ENCODE data around the gene NAALADL2. TPM values are rescaled to one million over a fixed set of nuclear protein-coding genes. Genes with fewer than 3 reads are reported as not detected.

The NAALADL2 gene
- total RNA-seq, 1 experiment from 2014 or later, result 2.7 TPM

DNA sequence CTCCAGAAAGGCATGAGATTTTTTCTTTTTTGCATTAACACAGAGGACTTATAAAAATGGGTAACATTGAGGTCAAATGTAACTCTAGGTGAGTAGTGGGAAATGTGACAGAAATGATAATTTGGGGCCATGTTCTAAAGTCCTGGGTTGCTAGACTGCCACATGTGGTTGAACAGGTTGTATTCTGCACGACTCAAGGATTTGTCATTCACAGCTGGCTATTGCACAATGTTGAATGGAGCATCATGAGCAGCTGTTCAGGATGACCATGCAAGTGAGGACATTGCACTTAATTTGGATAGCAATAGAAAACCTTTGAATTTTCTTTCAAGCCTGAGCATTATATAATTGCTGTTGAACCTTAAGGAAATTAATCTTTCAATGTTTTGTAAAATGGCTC lies 396.6 kb downstream of the NAALADL2 start:
- CTCF ChIA-PET, result no interaction called here
- Histone ChIP-seq H3K9me3 (ENCODE audit: control insufficient read depth, insufficient read depth, low read depth, low read length) (no peaks in the 10 kb centered on the region), H3K4me1 (ENCODE audit: control insufficient read depth, insufficient read depth, low read length) (no peaks in the 10 kb centered on the region), H3K27me3 (ENCODE audit: control insufficient read depth, insufficient read depth, low read length) (no peaks in the 10 kb centered on the region), H3K36me3 (ENCODE audit: control insufficient read depth, insufficient read depth, low read length) (no peaks in the 10 kb centered on the region), H3K27ac (ENCODE audit: low read length) (no peak overlapping the region), H3K4me3 (ENCODE audit: low read depth in 2 of 2, low read length in 2 of 2) (no peak overlapping the region)
- BruUV-seq (replicated peaks), result no TSS peak
- TF ChIP-seq POLR2AphosphoS5 (IDR thresholded peaks at IDR 0.05; ENCODE audit: low read depth, low read length) (no peak), SIN3A (IDR thresholded peaks at IDR 0.05; ENCODE audit: borderline replicate concordance, insufficient read depth, low read depth, low read length) (no peak)
- TF ChIP-seq, protein P1, sequence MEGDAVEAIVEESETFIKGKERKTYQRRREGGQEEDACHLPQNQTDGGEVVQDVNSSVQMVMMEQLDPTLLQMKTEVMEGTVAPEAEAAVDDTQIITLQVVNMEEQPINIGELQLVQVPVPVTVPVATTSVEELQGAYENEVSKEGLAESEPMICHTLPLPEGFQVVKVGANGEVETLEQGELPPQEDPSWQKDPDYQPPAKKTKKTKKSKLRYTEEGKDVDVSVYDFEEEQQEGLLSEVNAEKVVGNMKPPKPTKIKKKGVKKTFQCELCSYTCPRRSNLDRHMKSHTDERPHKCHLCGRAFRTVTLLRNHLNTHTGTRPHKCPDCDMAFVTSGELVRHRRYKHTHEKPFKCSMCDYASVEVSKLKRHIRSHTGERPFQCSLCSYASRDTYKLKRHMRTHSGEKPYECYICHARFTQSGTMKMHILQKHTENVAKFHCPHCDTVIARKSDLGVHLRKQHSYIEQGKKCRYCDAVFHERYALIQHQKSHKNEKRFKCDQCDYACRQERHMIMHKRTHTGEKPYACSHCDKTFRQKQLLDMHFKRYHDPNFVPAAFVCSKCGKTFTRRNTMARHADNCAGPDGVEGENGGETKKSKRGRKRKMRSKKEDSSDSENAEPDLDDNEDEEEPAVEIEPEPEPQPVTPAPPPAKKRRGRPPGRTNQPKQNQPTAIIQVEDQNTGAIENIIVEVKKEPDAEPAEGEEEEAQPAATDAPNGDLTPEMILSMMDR (IDR thresholded peaks at IDR 0.05), result no peak; the same call in 1 of the 2 replicates
- TF ChIP-seq, protein P2, sequence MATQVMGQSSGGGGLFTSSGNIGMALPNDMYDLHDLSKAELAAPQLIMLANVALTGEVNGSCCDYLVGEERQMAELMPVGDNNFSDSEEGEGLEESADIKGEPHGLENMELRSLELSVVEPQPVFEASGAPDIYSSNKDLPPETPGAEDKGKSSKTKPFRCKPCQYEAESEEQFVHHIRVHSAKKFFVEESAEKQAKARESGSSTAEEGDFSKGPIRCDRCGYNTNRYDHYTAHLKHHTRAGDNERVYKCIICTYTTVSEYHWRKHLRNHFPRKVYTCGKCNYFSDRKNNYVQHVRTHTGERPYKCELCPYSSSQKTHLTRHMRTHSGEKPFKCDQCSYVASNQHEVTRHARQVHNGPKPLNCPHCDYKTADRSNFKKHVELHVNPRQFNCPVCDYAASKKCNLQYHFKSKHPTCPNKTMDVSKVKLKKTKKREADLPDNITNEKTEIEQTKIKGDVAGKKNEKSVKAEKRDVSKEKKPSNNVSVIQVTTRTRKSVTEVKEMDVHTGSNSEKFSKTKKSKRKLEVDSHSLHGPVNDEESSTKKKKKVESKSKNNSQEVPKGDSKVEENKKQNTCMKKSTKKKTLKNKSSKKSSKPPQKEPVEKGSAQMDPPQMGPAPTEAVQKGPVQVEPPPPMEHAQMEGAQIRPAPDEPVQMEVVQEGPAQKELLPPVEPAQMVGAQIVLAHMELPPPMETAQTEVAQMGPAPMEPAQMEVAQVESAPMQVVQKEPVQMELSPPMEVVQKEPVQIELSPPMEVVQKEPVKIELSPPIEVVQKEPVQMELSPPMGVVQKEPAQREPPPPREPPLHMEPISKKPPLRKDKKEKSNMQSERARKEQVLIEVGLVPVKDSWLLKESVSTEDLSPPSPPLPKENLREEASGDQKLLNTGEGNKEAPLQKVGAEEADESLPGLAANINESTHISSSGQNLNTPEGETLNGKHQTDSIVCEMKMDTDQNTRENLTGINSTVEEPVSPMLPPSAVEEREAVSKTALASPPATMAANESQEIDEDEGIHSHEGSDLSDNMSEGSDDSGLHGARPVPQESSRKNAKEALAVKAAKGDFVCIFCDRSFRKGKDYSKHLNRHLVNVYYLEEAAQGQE (IDR thresholded peaks at IDR 0.05; ENCODE audit: insufficient read depth in 1 of 2, low read depth in 2 of 2, low read length in 1 of 2), result no peak
- POLR2A ChIA-PET, result no interaction called here
- in situ Hi-C loops (cut with HindIII; ENCODE audit: low pct_unique_long_range_greater_than_20kb, low sequenced_read_pairs), result no loop called here
- ATAC-seq (no peak), DNase-seq (ENCODE audit: low read depth, low spot score) (no peak)
- intact Hi-C loops (cut with micrococcal nuclease; ENCODE audit: unreplicated experiment), result no loop called here

DNA sequence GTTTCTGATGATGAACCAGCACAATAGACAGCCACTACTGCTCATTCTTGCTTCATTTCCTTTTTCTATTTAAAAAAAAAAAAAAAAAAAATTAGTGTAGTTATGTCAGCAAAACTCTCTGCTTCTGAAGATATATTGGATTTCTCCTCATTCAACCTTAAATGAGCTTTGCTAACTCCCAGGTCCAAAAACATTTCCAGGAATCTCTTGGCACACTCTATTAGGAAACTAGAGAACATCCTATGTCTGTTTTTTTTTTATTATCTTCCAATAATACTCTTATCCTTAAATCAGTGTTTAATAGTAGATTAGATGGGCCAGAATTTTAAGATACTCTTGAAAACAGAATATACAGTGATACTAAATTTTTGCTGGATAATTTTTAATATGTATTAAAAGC lies 398.0 kb downstream of the NAALADL2 start:
- Histone ChIP-seq H3K9me3 (ENCODE audit: control insufficient read depth, insufficient read depth, low read depth, low read length) (no peaks in the 10 kb centered on the region), H3K36me3 (ENCODE audit: control insufficient read depth, insufficient read depth, low read length) (no peaks in the 10 kb centered on the region), H3K4me1 (ENCODE audit: control insufficient read depth, insufficient read depth, low read length) (no peaks in the 10 kb centered on the region), H3K27ac (ENCODE audit: low read length) (no peak overlapping the region), H3K4me3 (ENCODE audit: low read depth in 2 of 2, low read length in 2 of 2) (no peak overlapping the region), H3K27me3 (ENCODE audit: control insufficient read depth, insufficient read depth, low read length) (no peaks in the 10 kb centered on the region)
- ATAC-seq (no peak), DNase-seq (ENCODE audit: low read depth, low spot score) (no peak)
- intact Hi-C loops (cut with micrococcal nuclease; ENCODE audit: unreplicated experiment) (no loop called here), in situ Hi-C loops (cut with HindIII; ENCODE audit: low pct_unique_long_range_greater_than_20kb, low sequenced_read_pairs) (no loop called here)
- ChIA-PET POLR2A (no interaction called here), CTCF (no interaction called here)
- TF ChIP-seq, protein P2 (IDR thresholded peaks at IDR 0.05; ENCODE audit: insufficient read depth in 1 of 2, low read depth in 2 of 2, low read length in 1 of 2), result no peak
- TF ChIP-seq, protein P1 (IDR thresholded peaks at IDR 0.05), result no peak
- TF ChIP-seq TCF7L2 (IDR thresholded peaks at IDR 0.05; ENCODE audit: low read depth, low read length) (no peak), POLR2AphosphoS5 (IDR thresholded peaks at IDR 0.05; ENCODE audit: low read depth, low read length) (no peak), SIN3A (IDR thresholded peaks at IDR 0.05; ENCODE audit: borderline replicate concordance, insufficient read depth, low read depth, low read length) (no peak)
- BruUV-seq (replicated peaks), result no TSS peak
